ENCODE measurements around the gene ABCD1. TPM values are rescaled to one million over a fixed set of nuclear protein-coding genes. Genes with fewer than 3 reads are reported as not detected.

ABCD1 gene
- total RNA-seq, 4 donors from 2014 or later, result 13.0 to 36.6 (median 15.0) TPM

DNA sequence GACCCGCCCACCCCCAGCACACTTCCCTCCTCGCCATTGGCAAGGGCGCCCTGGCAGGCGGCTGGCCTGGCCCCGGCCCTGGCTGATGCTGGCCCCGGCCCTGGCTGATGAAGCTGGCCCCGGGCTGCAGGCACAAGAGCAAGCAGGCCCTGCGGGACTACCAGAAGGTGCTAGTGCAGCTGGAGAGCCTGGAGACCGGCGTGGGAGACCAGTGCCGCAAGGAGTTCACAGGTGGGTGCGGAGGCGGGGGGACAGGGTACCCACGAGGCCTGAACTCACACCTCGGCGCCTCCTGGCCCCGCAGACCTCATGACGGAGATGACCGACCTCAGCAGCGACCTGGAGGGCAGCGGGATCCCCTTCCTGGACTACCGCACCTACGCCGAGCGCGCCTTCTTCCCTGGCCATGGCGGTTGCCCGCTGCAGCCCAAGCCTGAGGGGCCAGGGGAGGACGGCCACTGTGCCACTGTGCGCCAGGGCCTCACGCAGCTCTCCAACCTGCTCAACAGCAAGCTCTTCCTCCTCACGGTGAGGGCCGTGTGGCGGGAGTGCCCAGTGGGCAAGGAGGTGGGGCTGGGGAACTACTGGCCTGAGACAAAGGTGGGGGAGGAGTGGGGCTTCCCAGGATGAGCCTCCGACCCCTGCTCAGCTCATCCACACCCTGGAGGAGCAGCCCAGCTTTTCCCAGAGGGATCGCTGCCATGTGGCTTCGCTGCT is 50.1 kb downstream of the ABCD1 start:
- peaks cover 0 to 20% (median 0%) of the 10 kb centered on the region in 3 donors for H3K36me3 ChIP-seq
- peaks cover 0 to 4% of the 10 kb centered on the region in 2 donors for H3K27me3 ChIP-seq
- no peak overlapping the region for H3K4me3 ChIP-seq
- H3K9me3 ChIP-seq, result no peaks in the 10 kb centered on the region
- H3K4me1 ChIP-seq, result peaks cover 0 to 10% (median 1%) of the 10 kb centered on the region in 4 donors
- no peak overlapping the region for H3K27ac ChIP-seq
- 87 to 94% methylated on average over 8 to 34 of the region's 37 CpGs for WGBS, 2 donors
- no peak for DNase-seq (ENCODE audit: low spot score in 2 of 2)
- TF ChIP-seq, protein P1, sequence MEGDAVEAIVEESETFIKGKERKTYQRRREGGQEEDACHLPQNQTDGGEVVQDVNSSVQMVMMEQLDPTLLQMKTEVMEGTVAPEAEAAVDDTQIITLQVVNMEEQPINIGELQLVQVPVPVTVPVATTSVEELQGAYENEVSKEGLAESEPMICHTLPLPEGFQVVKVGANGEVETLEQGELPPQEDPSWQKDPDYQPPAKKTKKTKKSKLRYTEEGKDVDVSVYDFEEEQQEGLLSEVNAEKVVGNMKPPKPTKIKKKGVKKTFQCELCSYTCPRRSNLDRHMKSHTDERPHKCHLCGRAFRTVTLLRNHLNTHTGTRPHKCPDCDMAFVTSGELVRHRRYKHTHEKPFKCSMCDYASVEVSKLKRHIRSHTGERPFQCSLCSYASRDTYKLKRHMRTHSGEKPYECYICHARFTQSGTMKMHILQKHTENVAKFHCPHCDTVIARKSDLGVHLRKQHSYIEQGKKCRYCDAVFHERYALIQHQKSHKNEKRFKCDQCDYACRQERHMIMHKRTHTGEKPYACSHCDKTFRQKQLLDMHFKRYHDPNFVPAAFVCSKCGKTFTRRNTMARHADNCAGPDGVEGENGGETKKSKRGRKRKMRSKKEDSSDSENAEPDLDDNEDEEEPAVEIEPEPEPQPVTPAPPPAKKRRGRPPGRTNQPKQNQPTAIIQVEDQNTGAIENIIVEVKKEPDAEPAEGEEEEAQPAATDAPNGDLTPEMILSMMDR (IDR thresholded peaks at IDR 0.05), result no peak
- TF ChIP-seq POLR2A (IDR thresholded peaks at IDR 0.05), result no peak
- no peak for TF ChIP-seq EP300 (IDR thresholded peaks at IDR 0.05)

DNA sequence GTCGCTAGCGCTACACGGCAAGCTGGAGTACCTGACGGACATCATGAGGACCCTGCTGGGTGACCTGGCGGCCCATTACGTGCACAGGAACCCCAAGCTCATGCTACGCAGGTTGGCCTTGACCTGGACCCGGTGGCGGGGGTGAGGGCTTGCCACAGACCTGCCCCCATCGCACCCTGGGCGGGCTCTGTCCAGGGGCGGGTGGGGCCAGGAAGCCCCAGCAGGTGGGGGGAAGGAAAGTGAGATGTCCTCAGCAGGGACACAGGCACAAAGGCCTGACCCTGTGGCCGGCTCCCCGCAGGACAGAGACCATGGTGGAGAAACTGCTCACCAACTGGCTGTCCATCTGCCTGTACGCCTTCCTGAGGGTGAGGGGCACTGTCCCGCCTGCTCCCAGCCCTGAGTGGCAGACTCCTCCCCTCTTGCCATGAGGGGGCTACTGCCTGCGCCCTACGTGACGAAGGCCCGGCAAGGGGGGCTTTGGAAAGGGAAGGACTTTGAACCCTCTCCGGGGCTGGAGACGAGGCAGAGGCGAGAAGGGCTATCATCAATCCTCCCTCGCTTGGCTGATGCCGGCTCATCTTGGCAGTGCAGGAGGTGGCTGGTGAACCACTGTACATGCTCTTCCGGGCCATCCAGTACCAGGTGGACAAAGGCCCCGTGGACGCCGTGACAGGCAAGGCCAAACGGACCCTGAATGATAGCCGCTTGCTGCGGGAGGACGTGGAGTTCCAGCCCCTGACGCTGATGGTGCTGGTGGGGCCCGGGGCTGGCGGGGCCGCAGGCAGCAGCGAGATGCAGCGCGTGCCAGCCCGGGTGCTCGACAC is 50.9 kb downstream of the ABCD1 start:
- peaks cover 0 to 20% (median 0%) of the 10 kb centered on the region in 3 donors for H3K36me3 ChIP-seq
- WGBS, 2 donors, result 93% methylated on average over 29 to 34 of the region's 42 CpGs

DNA sequence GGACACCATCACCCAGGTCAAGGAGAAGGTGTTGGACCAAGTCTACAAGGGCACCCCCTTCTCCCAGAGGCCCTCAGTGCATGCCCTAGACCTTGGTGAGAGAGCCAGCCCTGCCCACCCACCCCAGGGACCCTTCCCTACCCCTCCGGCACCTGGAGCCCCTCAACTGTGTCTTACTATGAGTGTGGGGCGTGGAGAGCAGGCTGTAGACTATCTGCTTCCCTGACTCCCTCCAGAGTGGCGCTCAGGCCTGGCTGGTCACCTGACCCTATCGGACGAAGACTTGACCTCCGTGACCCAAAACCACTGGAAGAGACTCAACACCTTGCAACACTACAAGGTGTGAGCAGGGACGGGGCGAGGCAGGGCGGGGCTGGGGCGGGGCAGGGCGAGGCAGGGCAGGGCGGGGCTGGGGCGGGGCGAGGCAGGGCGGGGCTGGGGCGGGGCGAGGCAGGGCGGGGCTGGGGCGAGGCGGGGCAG is 51.5 kb downstream of the ABCD1 start:
- peaks cover 0 to 22% (median 10%) of the 10 kb centered on the region in 4 donors for H3K4me1 ChIP-seq
- no peak for TF ChIP-seq POLR2A (IDR thresholded peaks at IDR 0.05)
- TF ChIP-seq EP300 (IDR thresholded peaks at IDR 0.05), result no peak
- TF ChIP-seq, protein P1 (IDR thresholded peaks at IDR 0.05), result no peak
- H3K4me3 ChIP-seq, result no peak overlapping the region
- no peak overlapping the region for H3K27ac ChIP-seq
- WGBS, 2 donors, result 100% methylated on average over 1 of the region's 20 CpGs; no CpG with 5 or more reads in 1 of the 2 donors
- DNase-seq (ENCODE audit: low spot score in 2 of 2), result no peak
- peaks cover 0 to 4% of the 10 kb centered on the region in 2 donors for H3K27me3 ChIP-seq
- no peaks in the 10 kb centered on the region for H3K9me3 ChIP-seq
- H3K36me3 ChIP-seq, result peaks cover 0 to 20% (median 0%) of the 10 kb centered on the region in 3 donors

More for the DNA sequence above, 50.9 kb downstream of the ABCD1 start:
- H3K9me3 ChIP-seq, result no peaks in the 10 kb centered on the region
- H3K27me3 ChIP-seq, result peaks cover 0 to 4% of the 10 kb centered on the region in 2 donors
- no peak for DNase-seq (ENCODE audit: low spot score in 2 of 2)
- no peak overlapping the region for H3K4me3 ChIP-seq
- TF ChIP-seq POLR2A (IDR thresholded peaks at IDR 0.05), result no peak
- TF ChIP-seq, protein P1 (IDR thresholded peaks at IDR 0.05), result no peak
- no peak for TF ChIP-seq EP300 (IDR thresholded peaks at IDR 0.05)
- peaks cover 0 to 15% (median 4%) of the 10 kb centered on the region in 4 donors for H3K4me1 ChIP-seq
- H3K27ac ChIP-seq, result no peak overlapping the region

GRCh38 chrX:153776611-153777045 is 52.0 kb downstream of the ABCD1 start:
- WGBS, 2 donors, result 49 to 70% methylated on average over 6 to 15 of the region's 22 CpGs
- Histone ChIP-seq H3K4me3 (no peak overlapping the region), H3K27me3 (peaks cover 0 to 4% of the 10 kb centered on the region in 2 donors), H3K27ac (peak overlapping the region in 1 of 4 donors; percentile 37), H3K9me3 (no peaks in the 10 kb centered on the region), H3K4me1 (peaks cover 0 to 26% (median 11%) of the 10 kb centered on the region in 4 donors), H3K36me3 (peaks cover 0 to 20% (median 0%) of the 10 kb centered on the region in 3 donors)
- DNase-seq (ENCODE audit: low spot score in 2 of 2), result no peak
- no peak for TF ChIP-seq POLR2A (IDR thresholded peaks at IDR 0.05)
- TF ChIP-seq, protein P1 (IDR thresholded peaks at IDR 0.05), result no peak
- TF ChIP-seq EP300 (IDR thresholded peaks at IDR 0.05), result no peak

Data from tibial nerve (tissue), 4 donors.